ENCODE measurements around the gene HNRNPD.

- TF ChIP-seq CTCF (IDR thresholded peaks at IDR 0.05) (peak in 3 of 4 experiments; percentile 9 to 35 (median 29)), POLR2A (IDR thresholded peaks at IDR 0.05) (peak; percentile 66)
Observed at GRCh38 chr4:82373816-82374625, at the start of gene HNRNPD.
